Measurements from ENCODE around the gene ATMIN. TPM values are rescaled to one million over a fixed set of nuclear protein-coding genes. Genes with fewer than 3 reads are reported as not detected.

The ATMIN gene
- total and polyA plus RNA-seq, 10 donors: 9.7 to 34.3 (median 26.2) TPM

Small RNAs within 50 kb of the gene (small RNA-seq; reads per million reads assigned to genes)
- 0 reads per million in 4 donors for gene AC092718.3

Other genes starting within 250 kb of the ATMIN start
- gene CDYL2, start 231.2 kb upstream of the ATMIN start, total RNA-seq: 10 to 100 TPM in 5 of 7 donors, 1 to 10 TPM in 2; 7.1 to 28.3 (median 18.0) TPM
- gene CDYL2, start 231.2 kb upstream of the ATMIN start, polyA plus RNA-seq: 1 to 10 TPM; 1.4 to 2.1 (median 1.6) TPM
- gene CMC2, start 29.0 kb upstream of the ATMIN start, total RNA-seq: 10 to 100 TPM; 28.6 to 72.2 (median 41.3) TPM
- gene CMC2, start 29.0 kb upstream of the ATMIN start, polyA plus RNA-seq: 100 to 1,000 TPM in 1 of 3 donors, 10 to 100 TPM in 2; 66.7 to 104 (median 77.0) TPM
- 10 to 100 TPM in 2 of 7 donors, 1 to 10 TPM in 5; 4.6 to 12.7 (median 6.7) TPM for gene CENPN, start 28.6 kb upstream of the ATMIN start, total RNA-seq
- gene CENPN, start 28.6 kb upstream of the ATMIN start, polyA plus RNA-seq: 1 to 10 TPM; 2.2 to 6.1 (median 5.8) TPM
- gene C16orf46, start 41.4 kb downstream of the ATMIN start, total RNA-seq: 1 to 10 TPM in 2 of 7 donors, under 1 TPM in 1, not detected in 4; 0.91 to 1.1 (median 1.1) TPM
- under 1 TPM; 0.24 to 0.38 (median 0.26) TPM for gene C16orf46, start 41.4 kb downstream of the ATMIN start, polyA plus RNA-seq
- gene GCSH, start 60.6 kb downstream of the ATMIN start, total RNA-seq: 10 to 100 TPM in 1 of 7 donors, 1 to 10 TPM in 6; 7.3 to 12.9 (median 7.6) TPM
- gene GCSH, start 60.6 kb downstream of the ATMIN start, polyA plus RNA-seq: 10 to 100 TPM in 1 of 3 donors, 1 to 10 TPM in 2; 8.3 to 14.8 (median 10.0) TPM
- gene BCO1, start 202.8 kb downstream of the ATMIN start, total RNA-seq: not detected
- not detected for gene BCO1, start 202.8 kb downstream of the ATMIN start, polyA plus RNA-seq

Data from spleen (tissue), 11 donors.